ENCODE results near the gene CSE1L. TPM values are rescaled to one million over a fixed set of nuclear protein-coding genes. Genes with fewer than 3 reads are reported as not detected.

The CSE1L gene
- total RNA-seq, 2 experiments from 2014 or later, result 30.0 to 30.1 TPM

GRCh38 chr20:49037962-49038387, 8.1 kb upstream of the CSE1L start:
- H3K27ac Mint-ChIP-seq, result peak overlapping the region; percentile 28
- H3K27me3 Mint-ChIP-seq, result no peaks in the 10 kb centered on the region
- H3K36me3 Mint-ChIP-seq (ENCODE audit: low read depth), result peaks cover 21% of the 10 kb centered on the region
- no peak overlapping the region for H3K4me3 ChIP-seq (ENCODE audit: low read length)
- no peaks in the 10 kb centered on the region for H3K27me3 ChIP-seq (ENCODE audit: control insufficient read depth in 1 of 2, insufficient read depth in 2 of 2, low read length in 2 of 2)
- peaks cover 23% of the 10 kb centered on the region for H3K4me1 ChIP-seq (ENCODE audit: insufficient read depth, low read length)
- no peaks in the 10 kb centered on the region for H3K9me3 Mint-ChIP-seq
- DNase-seq (peak in 5 of 14 experiments; percentile 4 to 58 (median 48)), ATAC-seq (ENCODE audit: poor library complexity) (peak; percentile 71)
- TF ChIP-seq, protein P1, sequence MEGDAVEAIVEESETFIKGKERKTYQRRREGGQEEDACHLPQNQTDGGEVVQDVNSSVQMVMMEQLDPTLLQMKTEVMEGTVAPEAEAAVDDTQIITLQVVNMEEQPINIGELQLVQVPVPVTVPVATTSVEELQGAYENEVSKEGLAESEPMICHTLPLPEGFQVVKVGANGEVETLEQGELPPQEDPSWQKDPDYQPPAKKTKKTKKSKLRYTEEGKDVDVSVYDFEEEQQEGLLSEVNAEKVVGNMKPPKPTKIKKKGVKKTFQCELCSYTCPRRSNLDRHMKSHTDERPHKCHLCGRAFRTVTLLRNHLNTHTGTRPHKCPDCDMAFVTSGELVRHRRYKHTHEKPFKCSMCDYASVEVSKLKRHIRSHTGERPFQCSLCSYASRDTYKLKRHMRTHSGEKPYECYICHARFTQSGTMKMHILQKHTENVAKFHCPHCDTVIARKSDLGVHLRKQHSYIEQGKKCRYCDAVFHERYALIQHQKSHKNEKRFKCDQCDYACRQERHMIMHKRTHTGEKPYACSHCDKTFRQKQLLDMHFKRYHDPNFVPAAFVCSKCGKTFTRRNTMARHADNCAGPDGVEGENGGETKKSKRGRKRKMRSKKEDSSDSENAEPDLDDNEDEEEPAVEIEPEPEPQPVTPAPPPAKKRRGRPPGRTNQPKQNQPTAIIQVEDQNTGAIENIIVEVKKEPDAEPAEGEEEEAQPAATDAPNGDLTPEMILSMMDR (IDR thresholded peaks at IDR 0.05), result no peak
- ChIA-PET POLR2A (interaction anchor here (1.1 to 2.2 kb wide), 3 partner anchors 8 to 181 kb away, joined by 4 to 25 read pairs (median 6); partner anchors contain the start of genes CSE1L and DDX27), CTCF (interaction anchor here (1.1 kb wide), 1 partner anchor 11 kb away, joined by 3 read pairs; no protein-coding TSS in a partner anchor)
- peaks cover 20% of the 10 kb centered on the region for H3K36me3 ChIP-seq (ENCODE audit: insufficient read depth, low read length)
- H3K27ac ChIP-seq (ENCODE audit: low read depth in 1 of 2, low read length in 2 of 2), result no peak overlapping the region
- peak overlapping the region; percentile 63 for H3K4me3 Mint-ChIP-seq
- intact Hi-C loops (cut with DNase I, micrococcal nuclease), result no loop called here
- H3K9me3 ChIP-seq (ENCODE audit: control insufficient read depth in 1 of 2, insufficient read depth in 1 of 2, low read length in 2 of 2), result no peaks in the 10 kb centered on the region
- H3K4me1 Mint-ChIP-seq (ENCODE audit: low read depth), result peaks cover 20% of the 10 kb centered on the region

GRCh38 chr20:49039854-49040253, 6.3 kb upstream of the CSE1L start:
- intact Hi-C loops (cut with DNase I, micrococcal nuclease), result loop anchor here in 1 of 2 experiments (10.0 kb wide), 1 partner anchor 895 kb away; the partner anchor contains the start of gene RNF114
- ATAC-seq (ENCODE audit: poor library complexity), result no peak
- no peaks in the 10 kb centered on the region for H3K27me3 ChIP-seq (ENCODE audit: control insufficient read depth in 1 of 2, insufficient read depth in 2 of 2, low read length in 2 of 2)
- H3K4me3 ChIP-seq (ENCODE audit: low read length), result no peak overlapping the region
- no peak overlapping the region for H3K4me3 Mint-ChIP-seq
- ChIA-PET POLR2A (no interaction called here), CTCF (no interaction called here)
- no peaks in the 10 kb centered on the region for H3K9me3 ChIP-seq (ENCODE audit: control insufficient read depth in 1 of 2, insufficient read depth in 1 of 2, low read length in 2 of 2)
- peaks cover 20% of the 10 kb centered on the region for H3K4me1 Mint-ChIP-seq (ENCODE audit: low read depth)
- H3K4me1 ChIP-seq (ENCODE audit: insufficient read depth, low read length), result peaks cover 25% of the 10 kb centered on the region
- H3K27ac Mint-ChIP-seq, result peak overlapping the region; percentile 6
- no peak overlapping the region for H3K27ac ChIP-seq (ENCODE audit: low read depth in 1 of 2, low read length in 2 of 2)
- peaks cover 8% of the 10 kb centered on the region for H3K36me3 ChIP-seq (ENCODE audit: insufficient read depth, low read length)
- H3K27me3 Mint-ChIP-seq, result no peaks in the 10 kb centered on the region
- DNase-seq, result no peak
- peaks cover 2% of the 10 kb centered on the region for H3K36me3 Mint-ChIP-seq (ENCODE audit: low read depth)
- H3K9me3 Mint-ChIP-seq, result no peaks in the 10 kb centered on the region
- TF ChIP-seq, protein P1 (IDR thresholded peaks at IDR 0.05), result no peak

DNA sequence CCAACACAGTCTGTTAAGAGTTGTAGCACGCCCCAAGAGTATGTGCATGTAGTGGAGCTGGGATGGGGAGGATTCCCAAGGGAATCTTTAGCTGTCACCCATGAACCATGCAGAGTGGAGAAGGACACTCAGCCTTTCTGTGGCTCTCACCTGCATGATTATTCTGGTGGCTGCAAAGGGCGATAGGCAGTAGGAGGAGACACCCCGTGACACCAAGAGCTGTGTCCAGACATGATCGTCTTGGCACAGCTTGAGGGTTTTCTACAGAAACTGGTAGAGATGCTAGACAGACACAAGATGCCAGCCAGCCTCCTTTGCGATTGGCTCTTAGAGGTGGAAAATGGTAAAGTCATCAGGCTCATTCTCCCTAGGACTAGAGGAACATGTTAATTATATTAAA, 3.1 kb upstream of the CSE1L start:
- H3K4me1 ChIP-seq (ENCODE audit: insufficient read depth, low read length), result peaks cover 40% of the 10 kb centered on the region
- no peaks in the 10 kb centered on the region for H3K36me3 ChIP-seq (ENCODE audit: insufficient read depth, low read length)
- H3K27me3 Mint-ChIP-seq, result no peaks in the 10 kb centered on the region
- peak overlapping the region; percentile 58 for H3K4me3 Mint-ChIP-seq
- H3K27ac ChIP-seq (ENCODE audit: low read depth in 1 of 2, low read length in 2 of 2), result no peak overlapping the region
- no peak for DNase-seq
- H3K27ac Mint-ChIP-seq, result no peak overlapping the region
- no peak overlapping the region for H3K4me3 ChIP-seq (ENCODE audit: low read length)
- H3K9me3 ChIP-seq (ENCODE audit: control insufficient read depth in 1 of 2, insufficient read depth in 1 of 2, low read length in 2 of 2), result no peaks in the 10 kb centered on the region
- peaks cover 19% of the 10 kb centered on the region for H3K36me3 Mint-ChIP-seq (ENCODE audit: low read depth)
- ChIA-PET CTCF (no interaction called here), POLR2A (no interaction called here)
- peaks cover 38% of the 10 kb centered on the region for H3K4me1 Mint-ChIP-seq (ENCODE audit: low read depth)
- intact Hi-C loops (cut with DNase I, micrococcal nuclease), result loop anchor here in 1 of 2 experiments (10.0 kb wide), 1 partner anchor 892 kb away; the partner anchor contains the start of gene RNF114
- H3K9me3 Mint-ChIP-seq, result no peaks in the 10 kb centered on the region
- ATAC-seq (ENCODE audit: poor library complexity), result no peak
- no peaks in the 10 kb centered on the region for H3K27me3 ChIP-seq (ENCODE audit: control insufficient read depth in 1 of 2, insufficient read depth in 2 of 2, low read length in 2 of 2)
- TF ChIP-seq, protein P1 (IDR thresholded peaks at IDR 0.05), result no peak

Data from CD4-positive, alpha-beta T cell (primary cell).